HG02840 (cell line): ENCODE data around the gene FGF12.

Source experiments
- ATAC-seq: cut with Tn5 transposase; IDR thresholded peaks from one replicate; pipeline ENCODE4 v1.9.1; 2021; ENCODE audit warnings: mild to moderate bottlenecking, moderate library complexity, moderate number of reproducible peaks; ENCODE audit not compliant: unreplicated experiment, low FRiP score

FGF12 gene

DNA sequence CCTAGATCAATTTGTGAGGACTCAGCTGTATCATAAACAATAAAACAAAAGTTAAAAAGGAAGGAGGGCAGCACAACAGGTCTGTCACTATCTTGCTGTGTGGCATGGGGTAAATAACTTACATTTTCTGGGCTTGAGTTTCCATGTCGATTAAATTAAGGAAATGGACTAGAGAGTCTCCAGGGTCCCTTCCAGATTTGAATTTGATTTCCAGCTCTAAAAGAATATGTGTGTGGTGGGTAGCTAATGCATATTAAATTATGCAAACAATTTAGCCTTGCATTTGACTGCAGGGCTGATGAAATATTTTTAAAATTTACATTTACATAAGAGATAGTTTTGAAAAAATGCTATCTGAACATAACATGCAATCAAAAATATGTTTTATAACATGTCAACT lies 447.7 kb downstream of the FGF12 start:
- ATAC-seq: no peak

DNA sequence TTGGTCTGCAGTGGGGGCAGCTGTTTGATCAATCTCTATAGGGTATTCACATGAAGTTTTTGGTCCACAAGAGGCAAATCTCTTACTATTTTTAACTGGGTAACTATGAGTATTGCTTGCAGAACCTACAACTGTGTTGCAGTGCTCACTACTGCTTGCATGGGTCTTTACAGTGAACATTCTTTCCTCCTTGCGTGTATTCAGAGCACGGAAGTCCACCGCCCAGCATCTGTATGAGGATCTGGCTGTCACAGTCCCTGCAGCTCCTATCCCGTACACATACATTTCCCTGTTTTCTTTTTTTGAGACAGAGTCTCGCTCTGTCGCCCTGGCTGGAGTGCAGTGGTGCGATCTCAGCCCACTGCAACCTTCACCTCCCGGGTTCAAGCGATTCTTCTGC lies 449.9 kb downstream of the FGF12 start:
- ATAC-seq: no peak

- ATAC-seq: no peak
These were observed 451.5 kb downstream of the FGF12 start for GRCh38 chr3:192275741-192276355.

DNA sequence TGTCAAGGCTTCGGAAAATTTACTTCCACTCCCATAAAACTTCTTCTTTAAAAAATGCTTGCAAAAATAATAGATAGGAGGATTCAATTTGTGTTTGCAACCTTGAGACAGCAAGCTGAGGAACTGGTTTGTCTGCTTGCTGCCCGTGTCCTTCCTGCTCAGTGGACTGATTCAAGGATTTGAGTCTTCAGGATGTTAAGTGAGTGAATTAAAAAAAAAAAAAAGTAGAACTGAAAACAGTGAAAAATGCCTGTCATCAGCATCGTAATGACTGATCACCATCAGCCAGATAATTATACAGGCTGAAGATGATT lies 453.7 kb downstream of the FGF12 start:
- no peak for ATAC-seq

DNA sequence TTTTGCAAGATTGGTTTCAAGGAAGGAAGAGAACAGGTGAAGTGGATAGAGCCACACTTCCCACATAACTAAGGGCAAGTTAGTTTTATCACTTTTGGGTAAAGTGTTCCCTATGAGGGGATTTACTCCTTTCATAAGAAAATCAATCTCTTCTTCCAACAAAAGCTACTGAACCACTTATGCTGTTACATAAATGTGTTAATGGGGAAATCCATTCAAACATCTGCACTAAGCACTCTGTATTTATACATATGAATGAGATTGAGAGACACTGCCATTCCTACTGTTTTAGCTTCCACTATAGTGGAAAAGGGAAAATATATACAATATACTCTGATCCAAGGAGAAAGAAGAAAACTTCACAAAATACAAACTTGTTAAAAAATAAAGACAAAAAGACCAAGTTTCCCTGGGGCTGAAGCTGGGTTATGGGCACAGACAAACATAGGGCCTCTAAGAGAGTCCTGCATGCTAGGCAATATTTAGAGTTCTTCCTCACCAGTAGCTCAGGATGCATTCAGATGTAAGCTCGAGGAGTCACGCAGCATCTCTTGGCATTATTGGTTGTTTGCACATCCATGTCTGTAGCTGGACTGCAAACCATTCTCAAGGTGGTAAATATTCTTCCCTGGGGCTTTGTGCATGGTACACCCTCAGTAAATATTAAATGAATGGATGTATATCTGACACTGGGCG lies 454.2 kb downstream of the FGF12 start:
- no peak for ATAC-seq

GRCh38 chr3:192262001-192262400 lies 465.3 kb downstream of the FGF12 start:
- no peak for ATAC-seq

- ATAC-seq: no peak
These were observed 466.2 kb downstream of the FGF12 start for GRCh38 chr3:192261135-192261534.

GRCh38 chr3:192260116-192261010 lies 467.0 kb downstream of the FGF12 start:
- ATAC-seq: no peak

GRCh38 chr3:192259661-192260060 lies 467.7 kb downstream of the FGF12 start:
- ATAC-seq: no peak

DNA sequence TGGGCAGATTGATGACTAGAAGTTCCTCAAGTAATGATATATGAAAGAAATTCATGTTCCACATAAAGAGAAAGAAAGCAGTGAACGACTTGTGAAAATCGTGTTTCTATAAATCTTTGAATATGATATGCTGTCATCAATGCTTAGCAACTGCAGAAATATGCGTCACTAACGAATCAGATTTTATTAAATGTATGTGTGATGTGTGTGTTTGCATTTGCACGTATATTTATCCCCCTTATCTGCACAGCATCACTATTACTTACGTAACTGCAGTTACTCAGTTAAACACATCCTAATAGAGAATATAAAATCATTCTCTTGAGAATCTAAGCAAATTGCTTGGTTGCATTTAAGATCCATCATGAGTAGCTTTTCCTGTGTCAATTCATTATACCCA lies 468.6 kb downstream of the FGF12 start:
- no peak for ATAC-seq

DNA sequence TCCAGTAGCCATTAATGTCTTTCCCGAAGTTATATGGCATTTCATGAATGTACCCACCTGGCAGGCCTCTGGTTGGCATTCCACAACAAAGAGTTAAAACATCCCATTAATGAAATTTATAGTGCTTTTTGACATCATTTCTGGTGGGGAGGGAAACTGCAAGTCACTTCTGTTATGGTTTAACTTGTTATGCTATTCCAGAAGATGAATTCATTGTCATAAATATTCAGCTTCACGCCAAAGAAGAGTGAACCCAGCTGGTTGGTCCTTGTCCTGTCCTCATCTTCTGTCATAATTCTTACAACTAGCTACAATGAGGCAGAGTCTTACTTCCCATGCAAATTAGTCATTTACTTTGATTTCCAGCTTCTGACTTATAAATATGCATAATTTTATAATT lies 471.5 kb downstream of the FGF12 start:
- no peak for ATAC-seq

DNA sequence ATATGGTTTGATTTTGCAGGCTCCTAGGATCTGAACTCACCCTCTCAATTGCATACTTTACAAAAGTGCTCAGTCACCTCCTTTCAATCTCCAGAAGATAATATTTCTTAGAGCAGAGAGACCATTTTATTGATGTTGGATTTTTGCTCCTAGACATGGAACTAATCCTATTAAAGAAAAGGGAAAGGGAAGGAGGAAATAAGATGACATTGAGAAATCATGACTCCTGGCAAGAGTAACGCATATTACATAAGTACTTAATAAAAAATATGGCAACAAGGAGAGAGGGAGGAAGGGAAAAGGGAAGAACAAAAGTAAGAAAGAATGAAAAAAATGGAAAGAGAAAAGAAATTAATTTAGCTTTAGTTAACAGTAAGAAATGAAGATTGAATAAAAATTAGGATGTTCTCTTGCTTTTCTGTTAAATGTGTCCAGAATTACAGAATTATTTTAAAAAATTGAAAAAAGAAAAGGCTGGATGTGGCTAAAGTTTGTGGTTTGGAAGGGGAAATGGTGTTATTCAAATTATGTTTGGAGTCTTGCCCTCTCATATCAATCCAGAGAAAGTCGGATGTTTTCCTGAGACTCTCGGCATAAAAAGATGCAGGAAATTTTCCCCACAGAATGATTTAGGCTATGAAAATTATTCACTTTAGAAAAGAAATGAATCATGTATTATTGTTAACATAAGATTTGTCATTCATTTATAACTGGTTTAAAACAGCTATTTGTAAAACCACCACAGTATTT lies 474.0 kb downstream of the FGF12 start:
- no peak for ATAC-seq

DNA sequence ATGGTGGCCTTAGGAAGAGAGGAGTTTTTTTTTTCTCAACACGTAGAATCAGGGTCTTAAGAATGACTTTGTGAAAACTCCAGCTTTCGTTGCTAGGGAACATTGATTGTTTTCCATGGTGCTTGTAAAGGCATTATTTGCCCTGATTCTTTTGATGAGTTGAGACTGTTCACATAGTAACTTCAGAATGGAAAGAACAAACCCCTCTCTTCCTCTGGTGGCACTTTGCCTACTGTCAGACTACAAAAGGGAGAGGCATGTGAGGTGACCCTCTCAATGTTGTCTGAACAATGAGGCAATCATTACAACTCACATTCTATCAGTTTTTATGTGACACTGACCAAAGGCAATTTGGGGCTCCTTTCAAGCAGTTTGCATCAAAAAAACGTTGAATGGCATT lies 477.8 kb downstream of the FGF12 start:
- ATAC-seq: no peak

DNA sequence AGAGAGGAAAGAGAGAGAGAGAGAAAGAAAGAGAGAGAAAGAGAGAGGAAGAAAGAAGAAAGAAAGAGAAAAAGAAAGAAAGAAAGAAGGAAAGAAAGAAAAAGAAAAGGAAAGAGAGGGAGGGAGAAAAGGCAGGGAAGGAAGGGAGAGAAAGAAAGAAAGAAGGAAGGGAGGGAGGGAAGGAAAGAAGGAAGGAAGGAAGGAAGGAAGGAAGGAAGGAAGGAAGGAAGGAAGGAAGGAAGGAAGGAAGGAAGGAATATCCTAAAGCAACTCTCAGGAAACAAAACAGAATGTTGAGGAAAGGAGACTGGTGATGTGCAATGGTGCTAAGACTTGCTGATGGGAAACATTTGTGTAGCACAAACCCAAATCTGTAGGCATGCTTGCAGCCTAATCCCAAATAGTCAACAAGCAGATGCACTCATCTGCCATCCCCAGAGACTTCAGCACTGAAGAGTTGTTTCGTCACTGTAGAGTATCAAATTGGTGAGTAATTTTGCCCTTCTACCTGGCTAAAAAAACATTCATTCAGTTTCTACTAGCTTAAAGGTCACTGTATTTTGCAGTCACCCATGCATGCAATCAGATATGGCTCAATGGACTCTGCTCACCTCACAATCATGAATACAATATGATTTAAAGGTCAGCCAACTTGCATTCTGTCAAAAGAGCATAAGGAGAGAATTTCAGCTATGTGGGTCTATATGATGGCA lies 480.3 kb downstream of the FGF12 start:
- no peak for ATAC-seq

DNA sequence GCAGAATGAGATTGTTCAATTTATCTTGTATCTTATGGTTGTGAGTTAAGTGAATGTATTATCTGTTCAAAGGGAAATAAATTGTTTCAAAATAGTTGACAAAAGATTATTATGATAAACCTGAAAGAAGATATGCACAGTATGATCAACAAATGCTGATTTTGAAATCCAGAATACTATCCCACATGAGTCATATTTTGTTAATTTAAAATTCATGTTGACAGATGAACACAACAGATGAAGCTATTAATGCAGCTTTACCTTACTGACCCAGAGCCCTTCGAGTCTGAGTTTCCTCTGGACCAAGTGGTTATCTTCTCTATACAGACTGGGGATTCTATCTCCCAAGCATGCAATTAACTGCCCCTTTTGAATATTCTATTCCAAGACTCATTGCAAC lies 482.8 kb downstream of the FGF12 start:
- ATAC-seq: no peak

GRCh38 chr3:192239956-192240355 lies 487.4 kb downstream of the FGF12 start:
- ATAC-seq: no peak

DNA sequence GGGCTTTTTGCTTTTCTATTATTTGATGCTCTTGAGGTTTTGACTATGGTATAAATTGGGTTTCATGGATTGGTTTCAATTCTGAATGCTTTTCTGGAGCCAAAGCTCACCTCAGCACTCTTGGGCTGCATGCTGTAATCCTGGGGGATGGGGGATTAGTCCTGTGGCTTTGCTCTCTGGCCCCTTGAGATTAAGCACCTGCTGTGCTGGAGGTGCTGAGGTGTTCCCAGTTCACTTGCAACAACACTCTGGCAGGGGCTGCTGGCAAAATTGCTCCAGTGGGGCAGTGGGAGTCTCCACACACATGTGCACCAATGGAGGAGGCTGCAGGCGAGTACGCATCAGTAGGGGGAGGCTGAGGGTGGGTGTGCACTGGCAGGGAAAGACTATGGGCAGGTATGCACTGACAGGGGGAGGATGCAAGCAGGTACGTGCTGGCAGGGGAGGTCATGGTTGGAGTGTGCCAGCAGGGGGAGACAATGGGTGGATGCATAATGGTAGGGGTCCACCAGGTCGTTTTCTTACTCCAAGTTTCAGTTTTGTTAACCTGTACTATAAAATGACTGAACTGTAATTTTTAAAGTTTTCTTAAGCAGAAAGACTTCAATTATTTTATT lies 489.2 kb downstream of the FGF12 start:
- no peak for ATAC-seq

DNA sequence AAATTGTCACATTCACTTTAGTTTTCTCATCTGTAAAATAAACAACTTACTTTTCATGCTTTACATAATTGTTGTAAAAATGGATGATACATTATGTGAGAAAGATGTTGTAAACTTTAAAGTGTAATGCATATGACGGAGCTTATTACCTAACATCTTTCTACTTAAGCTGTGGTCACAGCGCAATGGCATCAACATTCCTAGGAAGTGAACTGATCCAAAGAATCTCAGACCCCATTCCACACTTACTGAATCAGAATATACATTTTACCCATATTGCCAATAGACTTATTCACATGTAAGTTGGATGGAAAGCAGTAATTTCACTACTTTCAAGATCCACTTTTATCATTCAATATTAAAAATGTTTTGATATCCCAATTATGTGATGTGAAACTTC lies 497.5 kb downstream of the FGF12 start:
- ATAC-seq: no peak

DNA sequence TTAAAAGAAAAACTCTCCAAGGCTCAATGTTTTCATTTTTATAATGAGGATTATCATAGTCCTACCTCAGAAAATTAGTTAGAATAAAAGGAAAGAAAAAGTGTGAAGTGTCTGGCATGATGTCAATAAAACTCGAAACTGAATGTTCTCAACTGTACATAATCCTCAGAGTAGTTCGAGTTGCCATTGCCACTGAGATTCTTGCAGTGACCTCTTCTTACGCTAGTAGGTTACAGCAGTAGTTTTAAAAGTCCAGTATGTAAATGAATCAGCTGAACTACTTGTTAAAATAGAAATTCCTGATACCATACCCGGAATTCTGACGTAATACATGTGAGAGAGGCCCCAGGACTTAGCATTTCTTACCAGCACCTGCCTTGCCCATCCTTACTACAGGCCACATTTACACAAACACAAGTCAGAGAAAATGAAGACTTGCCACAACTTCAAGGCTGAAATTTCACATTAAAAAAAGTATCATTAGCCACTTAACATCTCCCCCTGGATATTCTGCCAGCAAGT lies 502.6 kb downstream of the FGF12 start:
- ATAC-seq: no peak

GRCh38 chr3:192223815-192224214 lies 503.5 kb downstream of the FGF12 start:
- ATAC-seq: no peak
